Ishikawa (cell line): ENCODE measurements around the gene RAB9A.

Source experiments
- CEBPB ChIP-seq: IDR thresholded peaks from 2 replicates; pipeline ENCODE4 v1.6.1; 2012
- CREB1 ChIP-seq: IDR thresholded peaks from 2 replicates; pipeline ENCODE4 v1.6.1; 2012; ENCODE audit warnings: low read depth
- EGR1 ChIP-seq: IDR thresholded peaks from 2 replicates; pipeline ENCODE4 v1.6.1; 2012
- EP300 ChIP-seq: IDR thresholded peaks from 2 replicates; pipeline ENCODE4 v1.6.1; 2012; ENCODE audit warnings: borderline replicate concordance
- FOXM1 ChIP-seq: IDR thresholded peaks from 2 replicates; pipeline ENCODE4 v1.6.1; 2012; ENCODE audit warnings: low read depth, borderline replicate concordance
- NFIC ChIP-seq: IDR thresholded peaks from 2 replicates; pipeline ENCODE4 v1.6.1; 2012
- RAD21 ChIP-seq: IDR thresholded peaks from 2 replicates; pipeline ENCODE4 v1.6.1; 2012; ENCODE audit warnings: low read depth
- TAF1 ChIP-seq: IDR thresholded peaks from 2 replicates; pipeline ENCODE4 v1.6.1; 2012; ENCODE audit warnings: low read depth, mild to moderate bottlenecking
- TCF12 ChIP-seq: IDR thresholded peaks from 2 replicates; pipeline ENCODE4 v1.6.1; 2012; ENCODE audit warnings: low read depth
- TEAD4 ChIP-seq: IDR thresholded peaks from 2 replicates; pipeline ENCODE4 v1.6.1; 2012
- YY1 ChIP-seq: IDR thresholded peaks from 2 replicates; pipeline ENCODE4 v1.6.1; 2012; ENCODE audit warnings: low read depth
- ZBTB7A ChIP-seq: IDR thresholded peaks from 2 replicates; pipeline ENCODE4 v1.6.1; 2012; ENCODE audit warnings: low read depth
- TF ChIP-seq, protein P1 (sequence below): IDR thresholded peaks from 2 replicates; pipeline ENCODE4 v1.6.1; 2012; ENCODE audit warnings: low read depth, mild to moderate bottlenecking
- TF ChIP-seq, protein P2 (sequence below): IDR thresholded peaks from 2 replicates; pipeline ENCODE4 v1.6.1; 2012
- TF ChIP-seq, protein P3 (sequence below): IDR thresholded peaks from 2 replicates; pipeline ENCODE4 v1.6.1; 2012

Gene RAB9A

DNA sequence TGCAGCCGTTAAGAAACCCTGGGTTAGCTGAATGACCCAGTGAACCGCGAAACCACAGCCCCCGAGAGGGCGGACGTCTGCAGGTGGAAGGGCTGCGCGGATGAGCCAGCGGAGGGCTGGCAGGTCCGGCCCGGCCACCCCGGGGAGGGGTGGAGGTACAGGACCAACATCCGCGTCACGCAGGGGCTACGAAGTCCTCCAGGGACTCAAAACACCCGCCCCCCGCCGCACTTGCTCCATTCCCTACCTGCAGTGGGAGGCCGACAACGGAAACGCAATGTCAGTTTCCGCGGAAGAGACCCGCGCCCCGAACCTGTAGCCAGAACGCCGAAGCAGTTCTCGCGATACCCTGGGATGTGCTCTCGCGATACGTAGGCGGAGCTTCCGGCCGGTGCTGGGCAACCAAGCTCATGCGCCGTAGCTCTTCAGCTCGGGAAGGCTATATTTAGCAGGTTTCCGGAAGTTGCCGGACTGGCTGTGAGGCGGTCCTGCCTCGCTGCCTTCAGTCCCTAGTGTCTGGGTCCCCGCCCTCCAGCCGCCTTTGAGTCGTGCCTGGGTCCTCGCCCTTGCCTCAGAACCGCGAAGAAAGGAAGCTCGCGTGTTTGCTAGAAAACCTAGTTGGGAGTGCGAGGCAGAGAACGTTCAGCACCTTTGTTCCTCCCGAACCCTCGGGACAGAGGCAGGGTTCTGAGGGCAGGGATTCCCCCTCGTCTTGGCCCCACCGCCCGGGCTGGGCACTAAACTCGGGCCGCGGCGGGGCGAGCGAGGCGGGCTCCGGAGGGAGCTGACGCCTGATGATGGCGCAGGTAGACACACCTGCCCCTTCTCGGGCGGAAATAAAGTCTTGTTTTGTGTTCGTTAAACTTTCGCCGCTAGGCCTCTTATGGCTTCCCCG is 45.6 kb downstream of the RAB9A start, which contains the start of the genes OFD1 and TRAPPC2:
TSS of gene OFD1 (plus strand) at position 471 of the 895 bp plus-strand sequence. CDS start at position 795, 324 bp downstream.
TSS of gene TRAPPC2 (minus strand) at position 343 of the 895 bp plus-strand sequence. CDS start 14,657 bp downstream, outside the sequence.
- TF ChIP-seq, protein P1, sequence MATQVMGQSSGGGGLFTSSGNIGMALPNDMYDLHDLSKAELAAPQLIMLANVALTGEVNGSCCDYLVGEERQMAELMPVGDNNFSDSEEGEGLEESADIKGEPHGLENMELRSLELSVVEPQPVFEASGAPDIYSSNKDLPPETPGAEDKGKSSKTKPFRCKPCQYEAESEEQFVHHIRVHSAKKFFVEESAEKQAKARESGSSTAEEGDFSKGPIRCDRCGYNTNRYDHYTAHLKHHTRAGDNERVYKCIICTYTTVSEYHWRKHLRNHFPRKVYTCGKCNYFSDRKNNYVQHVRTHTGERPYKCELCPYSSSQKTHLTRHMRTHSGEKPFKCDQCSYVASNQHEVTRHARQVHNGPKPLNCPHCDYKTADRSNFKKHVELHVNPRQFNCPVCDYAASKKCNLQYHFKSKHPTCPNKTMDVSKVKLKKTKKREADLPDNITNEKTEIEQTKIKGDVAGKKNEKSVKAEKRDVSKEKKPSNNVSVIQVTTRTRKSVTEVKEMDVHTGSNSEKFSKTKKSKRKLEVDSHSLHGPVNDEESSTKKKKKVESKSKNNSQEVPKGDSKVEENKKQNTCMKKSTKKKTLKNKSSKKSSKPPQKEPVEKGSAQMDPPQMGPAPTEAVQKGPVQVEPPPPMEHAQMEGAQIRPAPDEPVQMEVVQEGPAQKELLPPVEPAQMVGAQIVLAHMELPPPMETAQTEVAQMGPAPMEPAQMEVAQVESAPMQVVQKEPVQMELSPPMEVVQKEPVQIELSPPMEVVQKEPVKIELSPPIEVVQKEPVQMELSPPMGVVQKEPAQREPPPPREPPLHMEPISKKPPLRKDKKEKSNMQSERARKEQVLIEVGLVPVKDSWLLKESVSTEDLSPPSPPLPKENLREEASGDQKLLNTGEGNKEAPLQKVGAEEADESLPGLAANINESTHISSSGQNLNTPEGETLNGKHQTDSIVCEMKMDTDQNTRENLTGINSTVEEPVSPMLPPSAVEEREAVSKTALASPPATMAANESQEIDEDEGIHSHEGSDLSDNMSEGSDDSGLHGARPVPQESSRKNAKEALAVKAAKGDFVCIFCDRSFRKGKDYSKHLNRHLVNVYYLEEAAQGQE = no peak
- TF ChIP-seq, protein P2, sequence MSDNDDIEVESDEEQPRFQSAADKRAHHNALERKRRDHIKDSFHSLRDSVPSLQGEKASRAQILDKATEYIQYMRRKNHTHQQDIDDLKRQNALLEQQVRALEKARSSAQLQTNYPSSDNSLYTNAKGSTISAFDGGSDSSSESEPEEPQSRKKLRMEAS = no peak
- TF ChIP-seq TCF12 (peak; percentile 26; the same call in 1 of the 2 replicates), TAF1 (peak; percentile 59)

DNA sequence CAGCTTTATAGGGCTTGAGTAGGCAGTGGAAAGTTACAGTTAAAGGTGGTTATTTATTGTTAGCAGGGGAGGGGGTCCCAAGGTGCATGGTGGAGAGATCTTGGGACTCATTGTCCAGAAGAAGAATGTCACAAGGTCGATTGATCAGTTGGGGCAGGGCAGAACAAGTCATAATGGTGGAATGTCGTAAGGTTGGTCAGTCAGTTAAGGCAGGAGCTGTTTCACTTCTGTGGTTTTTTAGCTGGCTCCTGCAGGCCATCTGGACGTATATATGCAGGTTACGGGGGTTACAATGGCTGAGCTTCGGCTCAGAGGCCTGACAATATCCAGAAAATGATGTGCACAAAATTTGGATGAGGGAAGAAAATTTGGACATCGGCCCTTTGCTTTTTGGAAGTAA is 52.8 kb downstream of the RAB9A start:
- no peak for TF ChIP-seq TEAD4
- no peak for TF ChIP-seq TCF12
- TF ChIP-seq, protein P2 = no peak
- TF ChIP-seq TAF1 = no peak
- TF ChIP-seq EP300 = no peak
- no peak for TF ChIP-seq RAD21
- TF ChIP-seq, protein P3, sequence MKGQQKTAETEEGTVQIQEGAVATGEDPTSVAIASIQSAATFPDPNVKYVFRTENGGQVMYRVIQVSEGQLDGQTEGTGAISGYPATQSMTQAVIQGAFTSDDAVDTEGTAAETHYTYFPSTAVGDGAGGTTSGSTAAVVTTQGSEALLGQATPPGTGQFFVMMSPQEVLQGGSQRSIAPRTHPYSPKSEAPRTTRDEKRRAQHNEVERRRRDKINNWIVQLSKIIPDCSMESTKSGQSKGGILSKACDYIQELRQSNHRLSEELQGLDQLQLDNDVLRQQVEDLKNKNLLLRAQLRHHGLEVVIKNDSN = no peak
- no peak for TF ChIP-seq NFIC
- TF ChIP-seq CEBPB = no peak
- TF ChIP-seq, protein P1 = no peak
- TF ChIP-seq YY1 = no peak
- no peak for TF ChIP-seq CREB1
- no peak for TF ChIP-seq ZBTB7A
- TF ChIP-seq EGR1 = no peak

DNA sequence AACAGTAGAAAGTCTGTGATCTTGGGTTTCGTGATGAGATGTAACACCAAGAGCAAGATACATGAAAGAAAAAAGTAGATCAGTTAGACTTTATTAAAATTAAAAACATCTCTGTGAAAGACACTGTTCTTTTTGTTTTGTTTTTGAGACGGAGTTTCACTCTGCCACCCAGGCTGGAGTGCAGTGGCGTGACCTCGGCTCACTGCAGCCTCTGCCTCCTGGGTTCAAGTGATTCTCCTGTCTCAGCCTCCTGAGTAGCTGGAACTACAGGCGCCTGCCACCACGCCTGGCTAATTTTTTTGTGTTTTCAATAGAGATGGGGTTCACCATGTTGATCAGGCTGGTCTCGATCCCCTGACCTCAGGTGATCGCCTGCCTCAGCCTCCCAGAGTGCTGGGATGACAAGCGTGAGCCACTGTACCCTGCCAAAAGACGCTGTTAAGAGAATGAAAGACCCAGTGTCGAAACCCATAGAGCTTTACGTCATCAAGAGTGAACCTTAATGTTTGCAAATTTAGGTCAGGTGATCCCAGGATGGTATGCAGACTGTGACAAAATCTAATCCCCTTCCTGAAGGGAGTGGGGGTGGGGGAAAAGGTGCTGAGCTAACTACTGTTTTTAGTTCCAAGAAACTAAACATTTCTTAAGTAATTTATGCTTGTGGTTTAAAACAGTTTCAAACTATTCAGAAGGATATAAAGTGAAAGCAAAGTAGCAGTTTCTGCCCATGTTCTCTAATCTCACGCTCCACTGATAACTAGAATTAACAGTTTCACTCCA is 53.7 kb downstream of the RAB9A start:
- TF ChIP-seq YY1 (no peak), ZBTB7A (no peak), CREB1 (no peak), NFIC (no peak), TEAD4 (no peak), RAD21 (no peak), FOXM1 (no peak), TAF1 (no peak), EGR1 (no peak), TCF12 (no peak), CEBPB (no peak), EP300 (no peak)
- TF ChIP-seq, protein P1 = no peak
- TF ChIP-seq, protein P3 = no peak
- TF ChIP-seq, protein P2 = no peak
